Smooth muscle cell (in vitro differentiated cells): Measurements from ENCODE around the gene USP36. TPM values are rescaled to one million over a fixed set of nuclear protein-coding genes. Genes with fewer than 3 reads are reported as not detected.

ENCODE experiments used
- DNase-seq: peaks from one replicate; lab custom pipeline; 2025; ENCODE audit not compliant: unreplicated experiment; lab: John Stamatoyannopoulos, UW
- H2AFZ ChIP-seq: fragments of 200-600 bp; sonication (generic); 2 replicates; pipeline ENCODE4 v1.6.0; 2016; ENCODE audit warnings: antibody characterized with exemption, low read depth, mild to moderate bottlenecking
- H3F3A ChIP-seq: fragments of 200-600 bp; sonication (generic); 2 replicates; pipeline ENCODE4 v1.6.0; 2017; ENCODE audit warnings: antibody characterized with exemption, low read depth
- H3K27ac ChIP-seq: fragments of 200-600 bp; sonication (generic); 2 replicates; pipeline ENCODE4 v1.5.1; 2016; ENCODE audit warnings: low read depth, mild to moderate bottlenecking
- H3K27me3 ChIP-seq: fragments of 200-600 bp; sonication (generic); 2 replicates; pipeline ENCODE4 v1.6.1; 2016; ENCODE audit warnings: low read depth, mild to moderate bottlenecking
- H3K36me3 ChIP-seq: fragments of 200-600 bp; sonication (generic); 2 replicates; pipeline ENCODE4 v1.5.1; 2016; ENCODE audit warnings: low read depth
- H3K4me1 ChIP-seq: fragments of 200-600 bp; sonication (generic); 2 replicates; pipeline ENCODE4 v1.5.1; 2016; ENCODE audit warnings: low read depth
- H3K4me2 ChIP-seq: fragments of 200-600 bp; sonication (generic); 2 replicates; pipeline ENCODE4 v1.6.0; 2016; ENCODE audit warnings: mild to moderate bottlenecking
- H3K4me3 ChIP-seq: fragments of 200-600 bp; sonication (generic); 2 replicates; pipeline ENCODE4 v1.5.1; 2016; ENCODE audit warnings: mild to moderate bottlenecking
- H3K79me2 ChIP-seq: fragments of 200-600 bp; sonication (generic); 2 replicates; pipeline ENCODE4 v1.6.0; 2016; ENCODE audit warnings: low read depth, mild to moderate bottlenecking
- H3K9ac ChIP-seq: fragments of 200-600 bp; sonication (generic); 2 replicates; pipeline ENCODE4 v1.6.0; 2016; ENCODE audit warnings: low read depth
- H3K9me3 ChIP-seq: fragments of 200-600 bp; sonication (generic); replicated peaks from 2 replicates; pipeline ENCODE4 v1.5.1; 2016; ENCODE audit warnings: low read depth
- H4K20me1 ChIP-seq: fragments of 200-600 bp; sonication (generic); 2 replicates; pipeline ENCODE4 v1.6.0; 2016; ENCODE audit warnings: low read depth
- CTCF ChIP-seq: fragments of 200-600 bp; sonication (generic); IDR thresholded peaks from 2 replicates; pipeline ENCODE4 v1.5.1; 2017; ENCODE audit warnings: borderline replicate concordance, mild to moderate bottlenecking, antibody characterized with exemption; ENCODE audit not compliant: insufficient read depth, poor library complexity, severe bottlenecking
- WGBS: methylation state at CpG from one replicate; pipeline ENCODE4 v1.1.7; 2016; ENCODE audit warnings: low lambda C conversion rate; 5-methylcytosine and 5-hydroxymethylcytosine counted together
- polyA plus RNA-seq: library from polyadenylated mRNA; unstranded; fragments of >200 nt; fragmentation: Nextera tagmentation; extraction: Ambion mirVana; gene quantifications from 2 replicates; pipeline ENCODE4 v1.2.1, GENCODE V29; 2016
- total RNA-seq: library from RNA; depleted of rRNA; stranded (reverse); fragments of >200 nt; gene quantifications from 2 replicates; pipeline ENCODE4 v1.2.3, GENCODE V29; 2014

USP36 gene
- total and polyA plus RNA-seq, 2 experiments from 2014 or later, result 17.6 to 29.0 TPM

- Histone ChIP-seq H3K27me3 (no peaks in the 10 kb centered on the region), H3K9ac (peak within 1 kb of the TSS; percentile 89), H3K4me1 (peaks cover 8% of the 10 kb centered on the region), H3K4me3 (peak within 1 kb of the TSS; percentile 94), H3K9me3 (no peaks in the 10 kb centered on the region), H4K20me1 (peaks cover 36% of the 10 kb centered on the region), H3F3A (peaks cover 15% of the 10 kb centered on the region), H3K36me3 (no peaks in the 10 kb centered on the region), H3K27ac (peak within 1 kb of the TSS; percentile 64), H2AFZ (peak within 1 kb of the TSS; percentile 74), H3K4me2 (peak within 1 kb of the TSS; percentile 98), H3K79me2 (peaks cover 48% of the 10 kb centered on the region)
- DNase-seq, result no peak
- WGBS, result 0% methylated on average over 18 of the region's 64 CpGs
- no peak for TF ChIP-seq CTCF
Observed at GRCh38 chr17:78781893-78782304, 58.7 kb downstream of the USP36 start, which contains the start of gene CYTH1. TSS of gene CYTH1 (minus strand) at chr17:78782273. CDS start at chr17:78782223, 50 bp downstream.

GRCh38 chr17:78781104-78781892 is 59.3 kb downstream of the USP36 start:
- DNase-seq, result peak; percentile 16
- TF ChIP-seq CTCF, result no peak
- H2AFZ ChIP-seq, result no peak overlapping the region
- H3K4me1 ChIP-seq, result peaks cover 8% of the 10 kb centered on the region
- peak overlapping the region; percentile 24 for H3K27ac ChIP-seq
- peak overlapping the region; percentile 94 for H3K4me3 ChIP-seq
- H3K27me3 ChIP-seq, result no peaks in the 10 kb centered on the region
- H3K9me3 ChIP-seq, result no peaks in the 10 kb centered on the region
- peak overlapping the region; percentile 89 for H3K9ac ChIP-seq
- peaks cover 41% of the 10 kb centered on the region for H4K20me1 ChIP-seq
- WGBS, result 12% methylated on average over 43 of the region's 68 CpGs
- peak overlapping the region; percentile 82 for H3K4me2 ChIP-seq
- peaks cover 15% of the 10 kb centered on the region for H3F3A ChIP-seq
- H3K79me2 ChIP-seq, result peaks cover 51% of the 10 kb centered on the region
- H3K36me3 ChIP-seq, result no peaks in the 10 kb centered on the region

GRCh38 chr17:78780335-78780734 is 60.3 kb downstream of the USP36 start:
- no peak overlapping the region for H3K4me3 ChIP-seq
- H4K20me1 ChIP-seq, result peaks cover 50% of the 10 kb centered on the region
- peaks cover 60% of the 10 kb centered on the region for H3K79me2 ChIP-seq
- 95% methylated on average over 6 of the region's 6 CpGs for WGBS
- H3K4me2 ChIP-seq, result no peak overlapping the region
- H3K9me3 ChIP-seq, result no peaks in the 10 kb centered on the region
- no peak overlapping the region for H3K9ac ChIP-seq
- no peak for TF ChIP-seq CTCF
- H3F3A ChIP-seq, result peaks cover 22% of the 10 kb centered on the region
- no peaks in the 10 kb centered on the region for H3K27me3 ChIP-seq
- no peaks in the 10 kb centered on the region for H3K36me3 ChIP-seq
- no peak for DNase-seq
- no peak overlapping the region for H3K27ac ChIP-seq
- H3K4me1 ChIP-seq, result peaks cover 8% of the 10 kb centered on the region
- H2AFZ ChIP-seq, result no peak overlapping the region
